Astrocyte (in vitro differentiated cells and primary cell): ENCODE measurements around the gene MBP. TPM values are rescaled to one million over a fixed set of nuclear protein-coding genes. Genes with fewer than 3 reads are reported as not detected.

Experiments used
- DNase-seq: peaks from one replicate; pipeline ENCODE4 v3.0.0-alpha.2; 2010; ENCODE audit warnings: low read depth
- FAIRE-seq: peaks from 2 replicates; lab custom pipeline; 2011; peaks lifted over from hg19 to GRCh38; lab: Jason Lieb, UNC
- H2AFZ ChIP-seq: 2 replicates; pipeline ENCODE4 v1.6.0; 2012; ENCODE audit warnings: low read depth, low read length, inconsistent platforms
- H3K27ac ChIP-seq: 2 replicates; pipeline ENCODE4 v1.5.1; 2011; ENCODE audit warnings: low read depth, low read length, inconsistent platforms
- H3K27me3 ChIP-seq: 2 replicates; pipeline ENCODE4 v1.6.0; 2011; ENCODE audit warnings: low read length, inconsistent platforms; ENCODE audit not compliant: insufficient read depth
- H3K36me3 ChIP-seq: 2 replicates; pipeline ENCODE4 v1.5.1; 2011; ENCODE audit warnings: low read length, inconsistent platforms; ENCODE audit not compliant: insufficient read depth
- H3K4me1 ChIP-seq: 2 replicates; pipeline ENCODE4 v1.5.1; 2011; ENCODE audit warnings: low read length, inconsistent platforms; ENCODE audit not compliant: insufficient read depth
- H3K4me2 ChIP-seq: 2 replicates; pipeline ENCODE4 v1.6.0; 2012; ENCODE audit warnings: low read length, inconsistent platforms
- H3K4me3 ChIP-seq: 2 replicates; pipeline ENCODE4 v1.5.1; 2011; ENCODE audit warnings: low read depth, mild to moderate bottlenecking, low read length, inconsistent platforms; ENCODE audit not compliant: insufficient read depth
- H3K79me2 ChIP-seq: 2 replicates; pipeline ENCODE4 v1.6.0; 2012; ENCODE audit warnings: mild to moderate bottlenecking, low read length, inconsistent platforms; ENCODE audit not compliant: insufficient read depth
- H3K9ac ChIP-seq: 2 replicates; pipeline ENCODE4 v1.6.0; 2012; ENCODE audit warnings: mild to moderate bottlenecking, low read length, inconsistent platforms
- H3K9me3 ChIP-seq: 2 replicates; pipeline ENCODE4 v1.5.1; 2012; ENCODE audit warnings: low read depth, mild to moderate bottlenecking, low read length, inconsistent platforms; ENCODE audit not compliant: insufficient read depth
- H4K20me1 ChIP-seq: 2 replicates; pipeline ENCODE4 v1.6.0; 2012; ENCODE audit warnings: low read length, inconsistent platforms; ENCODE audit not compliant: insufficient read depth
- H3K27ac Mint-ChIP-seq: one replicate; pipeline ENCODE4 v1.8.0; 2021; ENCODE audit warnings: mild to moderate bottlenecking, mixed read lengths; ENCODE audit not compliant: unreplicated experiment
- H3K27me3 Mint-ChIP-seq: one replicate; pipeline ENCODE4 v1.8.0; 2021; ENCODE audit warnings: low read depth, mixed read lengths; ENCODE audit not compliant: unreplicated experiment
- H3K36me3 Mint-ChIP-seq: one replicate; pipeline ENCODE4 v1.8.0; 2021; ENCODE audit warnings: low read depth, mixed read lengths; ENCODE audit not compliant: unreplicated experiment
- H3K4me1 Mint-ChIP-seq: one replicate; pipeline ENCODE4 v1.8.0; 2021; ENCODE audit warnings: low read depth, mixed read lengths; ENCODE audit not compliant: unreplicated experiment
- H3K4me3 Mint-ChIP-seq: one replicate; pipeline ENCODE4 v1.8.0; 2021; ENCODE audit warnings: mild to moderate bottlenecking, moderate library complexity, mixed read lengths; ENCODE audit not compliant: unreplicated experiment
- H3K9me3 Mint-ChIP-seq: one replicate; pipeline ENCODE4 v1.8.0; 2021; ENCODE audit warnings: mild to moderate bottlenecking, mixed read lengths; ENCODE audit not compliant: unreplicated experiment
- CTCF ChIP-seq: IDR thresholded peaks from 2 replicates; pipeline ENCODE4 v1.5.1; 2011; ENCODE audit warnings: low read depth, mild to moderate bottlenecking, inconsistent platforms, low read length, moderate library complexity; ENCODE audit not compliant: insufficient read depth
- EZH2 ChIP-seq: IDR thresholded peaks from 2 replicates; pipeline ENCODE4 v1.6.1; 2012; ENCODE audit warnings: mild to moderate bottlenecking, low read length, inconsistent platforms; ENCODE audit not compliant: insufficient read depth
- total RNA-seq: library from RNA; stranded (reverse); gene quantifications from 2 replicates; pipeline ENCODE4 v1.2.1, GENCODE V29; 2021

MBP gene
- total RNA-seq, 1 donor from 2014 or later = 11.4 TPM

GRCh38 chr18:77082316-77082955, 50.1 kb downstream of the MBP start:
- Histone ChIP-seq H3K27ac (no peak overlapping the region), H2AFZ (no peak overlapping the region), H3K4me3 (no peak overlapping the region), H4K20me1 (no peaks in the 10 kb centered on the region), H3K9ac (no peak overlapping the region), H3K36me3 (no peaks in the 10 kb centered on the region), H3K4me1 (peaks cover 35% of the 10 kb centered on the region), H3K79me2 (peaks cover 7% of the 10 kb centered on the region), H3K9me3 (no peaks in the 10 kb centered on the region), H3K27me3 (no peaks in the 10 kb centered on the region), H3K4me2 (no peak overlapping the region)
- H3K36me3 Mint-ChIP-seq = peaks cover 2% of the 10 kb centered on the region
- TF ChIP-seq EZH2 = no peak
- no peak for TF ChIP-seq CTCF
- no peaks in the 10 kb centered on the region for H3K9me3 Mint-ChIP-seq
- H3K4me3 Mint-ChIP-seq = no peak overlapping the region
- H3K4me1 Mint-ChIP-seq = peaks cover 20% of the 10 kb centered on the region
- FAIRE-seq (no peak), DNase-seq (no peak)
- H3K27ac Mint-ChIP-seq = no peak overlapping the region
- no peaks in the 10 kb centered on the region for H3K27me3 Mint-ChIP-seq

GRCh38 chr18:77081390-77081778, 51.2 kb downstream of the MBP start:
- DNase-seq (peak; percentile 93), FAIRE-seq (peak; percentile 49)
- Histone ChIP-seq H3K79me2 (peaks cover 7% of the 10 kb centered on the region), H3K27ac (peak overlapping the region; percentile 56), H3K4me1 (peaks cover 26% of the 10 kb centered on the region), H2AFZ (no peak overlapping the region), H3K27me3 (no peaks in the 10 kb centered on the region), H3K36me3 (no peaks in the 10 kb centered on the region), H3K9ac (peak overlapping the region; percentile 3), H3K9me3 (no peaks in the 10 kb centered on the region), H3K4me2 (peak overlapping the region; percentile 50), H4K20me1 (no peaks in the 10 kb centered on the region), H3K4me3 (no peak overlapping the region)
- no peak overlapping the region for H3K4me3 Mint-ChIP-seq
- no peaks in the 10 kb centered on the region for H3K27me3 Mint-ChIP-seq
- H3K9me3 Mint-ChIP-seq = no peaks in the 10 kb centered on the region
- H3K27ac Mint-ChIP-seq = no peak overlapping the region
- peaks cover 2% of the 10 kb centered on the region for H3K36me3 Mint-ChIP-seq
- TF ChIP-seq CTCF = no peak
- no peak for TF ChIP-seq EZH2
- H3K4me1 Mint-ChIP-seq = peaks cover 14% of the 10 kb centered on the region

- Histone ChIP-seq H2AFZ (no peak overlapping the region), H3K9ac (no peak overlapping the region), H3K4me2 (no peak overlapping the region), H3K27me3 (no peaks in the 10 kb centered on the region), H4K20me1 (no peaks in the 10 kb centered on the region), H3K9me3 (no peaks in the 10 kb centered on the region), H3K4me1 (peaks cover 21% of the 10 kb centered on the region), H3K79me2 (peaks cover 10% of the 10 kb centered on the region), H3K36me3 (no peaks in the 10 kb centered on the region), H3K27ac (no peak overlapping the region), H3K4me3 (no peak overlapping the region)
- Mint-ChIP-seq H3K9me3 (no peaks in the 10 kb centered on the region), H3K27ac (no peak overlapping the region), H3K4me1 (peaks cover 7% of the 10 kb centered on the region), H3K27me3 (no peaks in the 10 kb centered on the region), H3K36me3 (peaks cover 2% of the 10 kb centered on the region), H3K4me3 (no peak overlapping the region)
- DNase-seq = no peak
- FAIRE-seq = no peak
- TF ChIP-seq CTCF (no peak), EZH2 (no peak)
Measured at GRCh38 chr18:77079954-77080682, 52.5 kb downstream of the MBP start.
